Measurements from ENCODE around the gene TOLLIP.

DNA sequence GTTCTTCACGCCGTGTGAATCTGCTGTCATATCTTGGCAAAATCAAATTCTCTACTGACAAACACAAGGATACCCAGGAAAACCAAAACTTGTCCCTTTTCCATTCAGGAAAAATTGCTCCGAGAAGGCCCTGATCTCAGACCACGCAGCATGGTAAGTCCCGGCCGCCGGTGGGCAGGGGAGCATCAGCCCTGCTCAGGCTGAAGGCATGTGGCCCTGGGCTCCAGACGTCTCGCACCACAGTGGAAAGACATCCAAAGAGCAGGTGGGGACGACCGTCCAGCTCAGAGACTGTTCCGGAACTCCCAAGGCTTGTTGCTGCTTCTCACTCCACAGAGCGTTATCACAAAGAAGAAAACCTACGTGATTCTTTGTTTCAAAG is 29.8 kb downstream of the TOLLIP start:
- TF ChIP-seq CHD2 (IDR thresholded peaks at IDR 0.05; ENCODE audit: low read depth, low read length) = no peak
- no peak for TF ChIP-seq CTCF (IDR thresholded peaks at IDR 0.05 in 2 of 3, conservative IDR thresholded peaks at IDR 0.05 in 1 of 3; ENCODE audit: insufficient read depth in 2 of 3, low read depth in 1 of 3, low read length in 3 of 3)
- TF ChIP-seq CREB1 (IDR thresholded peaks at IDR 0.05) = no peak
- no peak for TF ChIP-seq CREB1 (CRISPR knock-in tag; IDR thresholded peaks at IDR 0.05)

Measured in K562 (cell line).